Stimulated activated CD4-positive, alpha-beta T cell treated with anti-CD3 and anti-CD28 coated beads, TNF-alpha, amount 100 ng/mL, for 24 hours (primary cell): ENCODE measurements around the gene MRO.
"Not testable (repeated sequence)": the region's sequence is repeated elsewhere in the genome, so short reads cannot be mapped to it uniquely, and the experiment has no call there.

Experiments
- DNase-seq, 3 experiments: peaks; one replicate each; pipeline ENCODE4 v3.0.0-alpha.2; 2020; ENCODE audit warnings: low read depth in 3 of 3

MRO gene

DNA sequence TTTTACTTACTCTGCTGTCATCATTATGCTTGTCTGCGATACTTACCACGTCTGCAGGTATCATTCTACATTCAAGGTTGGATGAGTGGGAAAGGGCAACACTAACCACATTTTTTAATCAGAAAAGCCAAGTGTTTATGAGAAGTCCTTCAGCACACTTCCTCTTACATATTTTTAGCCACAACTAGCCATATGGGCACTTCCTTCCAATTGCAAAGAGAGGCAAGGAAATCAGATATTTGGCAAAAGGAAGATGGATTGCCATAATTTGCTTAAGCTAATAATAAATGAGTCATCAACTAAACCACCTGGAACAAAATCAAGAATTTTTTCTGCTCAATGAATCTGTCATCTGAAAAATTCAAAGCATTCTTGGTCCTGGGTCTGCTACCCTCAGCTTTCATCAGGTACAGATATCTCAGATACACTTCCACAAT lies 16.7 kb upstream of the MRO start:
- no peak for DNase-seq

DNA sequence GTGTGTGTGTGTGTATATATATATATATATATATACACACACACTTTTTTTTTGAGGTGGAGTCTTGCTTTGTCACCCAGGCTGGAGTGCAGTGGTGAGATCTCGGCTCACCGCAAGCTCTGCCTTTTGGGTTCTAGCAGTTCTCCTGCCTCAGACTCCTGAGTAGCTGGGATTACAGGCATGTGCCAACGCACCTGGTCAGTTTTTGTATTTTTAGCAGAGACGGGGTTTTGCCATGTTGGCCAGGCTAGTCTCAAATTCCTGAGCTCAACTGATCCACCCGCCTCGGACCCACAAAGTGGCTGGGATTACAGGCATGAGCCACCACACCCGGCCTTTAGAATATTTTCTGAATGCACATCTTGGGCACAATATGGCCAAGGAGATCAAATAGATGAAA lies 13.7 kb upstream of the MRO start:
- not testable (repeated sequence) for DNase-seq

DNA sequence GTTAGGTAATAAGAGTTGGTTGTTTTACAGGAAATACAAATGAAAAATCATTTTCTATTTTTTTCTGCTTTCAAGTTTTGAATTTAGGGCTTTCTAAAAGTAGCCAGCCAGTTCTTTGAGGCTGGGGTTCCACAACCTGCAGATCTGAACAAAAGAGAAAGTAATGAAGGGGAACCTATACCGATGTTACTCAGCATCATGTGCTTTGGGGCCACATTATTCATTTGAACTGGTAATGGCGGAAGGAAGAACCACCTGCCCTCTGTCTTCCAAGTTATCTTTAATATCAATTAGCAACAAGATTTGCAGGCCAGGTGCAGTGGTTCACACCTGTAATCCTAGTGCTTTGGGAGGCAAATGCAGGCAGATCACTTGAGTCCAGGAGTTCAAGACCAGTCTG lies 12.9 kb upstream of the MRO start:
- DNase-seq: no peak

DNA sequence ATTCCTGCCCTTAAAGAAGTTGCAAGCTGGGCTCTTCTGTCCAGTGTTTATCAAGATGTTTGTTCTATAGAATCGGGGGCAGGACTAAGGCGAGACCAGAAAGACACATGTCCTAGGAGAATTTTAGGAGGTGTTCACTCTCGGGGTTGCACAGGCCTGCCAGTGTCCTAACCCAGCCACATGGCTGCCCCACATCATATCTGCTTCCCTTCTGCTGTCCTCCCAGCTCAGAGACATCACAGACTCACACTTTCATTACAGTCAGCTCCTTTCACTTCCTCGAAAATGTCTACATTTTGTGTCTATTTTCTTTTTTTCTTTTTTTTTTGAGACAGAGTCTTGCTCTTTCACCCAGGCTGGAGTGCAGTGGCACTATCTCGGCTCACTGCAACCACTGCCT lies 10.7 kb upstream of the MRO start:
- no peak for DNase-seq

DNA sequence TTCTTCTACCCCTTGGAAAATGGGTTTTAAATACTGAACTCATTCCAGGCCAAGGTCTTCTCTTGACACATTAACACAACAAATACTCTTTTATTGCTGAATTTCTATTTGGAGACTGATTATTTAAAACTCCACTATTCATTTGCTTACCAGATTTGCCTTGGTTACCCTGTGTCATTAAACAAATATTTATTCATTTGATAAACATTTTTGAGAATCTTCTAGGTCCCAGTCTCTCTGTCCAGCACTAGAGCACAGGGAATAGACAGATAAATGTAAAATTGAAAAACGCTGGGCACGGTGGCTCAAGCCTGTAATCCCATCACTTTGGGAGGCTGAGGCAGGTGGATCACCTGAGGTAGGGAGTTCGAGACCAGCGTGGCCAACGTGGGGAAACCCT lies 9.8 kb upstream of the MRO start:
- no peak for DNase-seq

DNA sequence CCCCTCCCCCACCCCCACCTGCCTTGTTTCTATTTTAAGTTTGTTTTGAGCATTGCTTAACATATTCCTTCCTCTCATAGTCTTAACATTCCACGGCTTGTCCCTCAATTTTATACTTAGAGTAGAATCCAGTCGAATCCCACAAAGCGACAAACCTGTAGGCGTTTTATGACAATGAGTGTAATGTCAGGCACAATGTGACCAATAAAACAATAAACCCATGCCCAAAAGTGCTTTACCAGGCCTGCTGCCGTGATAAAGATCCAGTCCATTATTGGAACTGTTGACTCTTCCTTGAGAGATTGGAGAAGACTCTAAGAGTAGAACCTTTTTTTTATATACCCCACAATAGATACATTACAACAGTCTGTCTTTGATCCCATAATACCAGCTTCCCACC lies 6.2 kb upstream of the MRO start:
- DNase-seq: no peak

DNA sequence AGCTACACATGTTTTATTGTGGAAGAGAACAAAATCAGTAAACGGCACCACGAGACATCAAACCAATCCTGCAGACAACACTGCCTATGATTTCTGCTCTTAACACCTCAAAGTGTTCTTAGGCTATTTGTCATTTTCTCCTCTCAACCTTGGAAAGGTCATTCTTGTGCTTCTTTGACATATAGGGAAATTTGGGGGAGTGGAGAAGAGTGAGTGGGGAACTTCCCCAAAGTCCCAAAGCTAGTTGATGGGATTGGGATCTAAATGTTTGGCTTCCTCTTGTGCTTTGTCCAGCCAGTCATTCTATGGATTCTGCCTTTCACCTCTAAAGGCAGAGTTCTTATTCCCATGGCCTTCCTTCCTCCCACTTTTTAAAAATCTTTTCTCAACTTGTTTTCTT lies 5.8 kb upstream of the MRO start:
- DNase-seq: no peak

DNA sequence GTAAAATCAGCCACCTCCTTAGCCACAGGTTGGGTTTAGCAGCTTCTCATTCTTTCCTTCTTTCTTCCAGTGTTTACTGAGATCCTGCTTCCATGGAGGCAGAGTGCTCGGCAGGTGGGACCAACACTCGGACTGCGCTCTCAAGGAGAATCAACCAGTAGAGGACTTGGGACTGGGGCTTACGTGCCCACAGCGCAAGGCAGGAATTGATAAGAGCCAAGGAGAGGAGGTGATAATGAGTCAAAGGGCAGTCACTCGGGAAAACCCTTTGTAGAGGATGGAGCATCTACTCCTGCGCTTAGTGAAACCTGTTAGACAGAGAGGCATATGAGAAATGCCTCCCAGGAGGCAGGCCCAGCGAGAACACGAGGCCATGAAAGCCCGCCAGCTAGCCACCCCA lies 2.9 kb upstream of the MRO start:
- DNase-seq: no peak

DNA sequence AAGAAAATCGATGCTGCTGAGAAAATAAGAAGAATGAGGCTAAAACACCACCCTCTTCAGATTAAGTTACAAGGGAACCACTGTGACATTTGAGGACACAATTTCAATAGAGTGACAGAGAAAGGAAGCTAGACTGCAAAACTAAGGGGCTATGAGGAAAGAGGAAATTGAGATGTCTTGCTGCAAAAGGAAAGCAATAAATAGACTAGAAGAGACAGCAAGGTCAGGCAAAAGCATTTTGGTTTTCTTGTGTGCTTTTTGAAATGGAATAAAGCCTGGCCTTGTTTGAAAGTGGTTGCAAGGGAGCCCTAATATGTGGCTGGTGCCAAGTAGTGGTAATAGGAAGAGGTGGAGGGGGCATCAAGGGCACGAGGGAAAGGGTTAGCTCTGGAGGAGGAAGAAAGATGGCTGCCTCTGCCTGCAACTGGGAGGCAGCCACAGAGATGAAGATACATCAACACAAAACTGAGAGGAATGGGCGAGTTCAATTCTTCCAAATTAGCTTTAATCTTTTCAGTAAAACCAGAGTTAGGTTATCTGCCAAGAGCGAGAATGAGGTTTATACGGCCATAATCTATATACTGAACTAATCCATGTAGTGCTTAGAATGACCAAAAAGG lies 1.2 kb upstream of the MRO start:
- no peak for DNase-seq

DNA sequence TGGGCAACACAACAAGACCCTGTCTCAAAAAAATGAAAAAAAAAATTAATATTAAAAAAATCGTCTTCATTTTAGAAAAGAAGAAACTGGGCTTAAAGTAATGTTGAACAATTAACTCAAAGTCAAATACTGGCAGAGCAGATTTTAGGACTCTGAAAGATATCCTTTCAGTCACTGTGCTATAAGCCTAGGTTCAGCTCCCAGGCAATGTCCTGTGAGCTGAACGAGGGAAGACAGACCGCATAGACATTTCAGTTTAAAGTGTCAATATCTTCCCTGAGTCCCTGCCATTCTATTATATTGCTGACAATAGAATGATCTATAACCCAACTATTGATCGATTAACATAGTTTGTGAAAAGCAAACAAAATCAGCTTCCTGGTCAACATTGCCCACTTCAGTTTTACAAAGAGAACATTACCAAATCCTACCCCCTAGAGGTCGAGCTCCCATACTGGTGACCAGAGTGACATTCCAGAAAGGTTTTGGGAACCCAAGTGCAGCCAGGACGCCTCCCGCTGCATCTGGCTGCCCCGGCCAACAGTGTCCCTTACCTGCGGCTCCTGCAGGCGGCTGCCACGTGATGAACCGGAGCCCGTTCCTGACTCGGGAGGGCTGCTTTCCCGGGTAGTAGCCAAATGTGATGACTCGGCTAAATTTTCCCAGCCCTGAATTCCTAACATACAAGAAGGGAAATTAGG lies 639 bp downstream of the MRO start:
- no peak for DNase-seq

DNA sequence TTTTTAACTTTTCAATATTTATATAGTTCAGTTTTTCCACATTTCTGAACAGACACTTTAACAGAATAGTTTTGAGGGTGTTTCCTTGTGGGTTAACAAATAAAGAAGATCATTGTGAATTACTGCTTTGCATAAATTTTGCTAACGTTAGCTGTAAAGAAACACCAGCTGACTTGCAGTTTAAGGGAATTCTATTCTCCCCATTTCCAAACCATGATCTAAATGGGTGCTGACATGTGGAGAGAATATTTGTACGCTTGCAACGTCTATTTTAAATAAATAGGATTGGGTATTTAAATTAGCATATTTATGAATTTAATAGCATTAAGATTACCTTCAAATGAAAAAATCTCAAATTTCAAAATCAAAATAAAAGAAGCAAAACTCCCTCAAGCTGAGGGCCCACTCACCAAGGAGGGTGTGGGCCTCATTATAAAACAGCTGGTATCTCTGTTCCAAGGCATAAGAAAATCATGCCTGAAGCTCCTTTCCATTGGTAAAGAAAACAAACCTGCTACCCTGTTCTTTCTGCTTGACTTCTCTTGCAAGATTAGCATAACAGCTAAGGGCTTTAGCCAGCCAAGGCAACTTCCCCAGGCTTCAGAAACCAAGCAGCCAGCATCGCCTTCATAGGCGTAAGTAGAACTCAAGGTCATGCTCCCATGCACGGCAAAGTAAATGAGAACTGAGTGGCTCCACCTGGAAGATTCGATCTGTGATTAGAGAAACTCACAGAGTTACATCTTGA lies 3.2 kb downstream of the MRO start:
- no peak for DNase-seq

DNA sequence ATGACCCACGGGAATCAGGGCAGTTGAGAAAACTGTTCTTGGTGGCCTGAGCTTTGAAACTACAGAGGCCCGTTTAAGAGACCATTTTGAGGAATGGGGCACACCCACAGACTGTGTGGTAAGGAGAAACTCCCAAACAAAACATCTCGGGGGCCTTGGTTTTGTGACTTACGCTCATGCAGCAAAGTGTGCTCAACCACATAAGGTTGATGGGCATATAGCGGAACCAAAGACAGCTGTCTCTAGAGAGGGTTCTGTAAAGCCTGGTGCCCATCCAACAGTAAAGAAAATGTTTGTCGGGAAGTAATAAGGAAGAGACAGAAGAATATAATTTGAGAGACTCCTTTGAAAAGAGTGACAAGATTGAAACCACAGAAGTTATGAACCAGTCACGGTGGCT lies 5.4 kb downstream of the MRO start:
- DNase-seq: no peak

DNA sequence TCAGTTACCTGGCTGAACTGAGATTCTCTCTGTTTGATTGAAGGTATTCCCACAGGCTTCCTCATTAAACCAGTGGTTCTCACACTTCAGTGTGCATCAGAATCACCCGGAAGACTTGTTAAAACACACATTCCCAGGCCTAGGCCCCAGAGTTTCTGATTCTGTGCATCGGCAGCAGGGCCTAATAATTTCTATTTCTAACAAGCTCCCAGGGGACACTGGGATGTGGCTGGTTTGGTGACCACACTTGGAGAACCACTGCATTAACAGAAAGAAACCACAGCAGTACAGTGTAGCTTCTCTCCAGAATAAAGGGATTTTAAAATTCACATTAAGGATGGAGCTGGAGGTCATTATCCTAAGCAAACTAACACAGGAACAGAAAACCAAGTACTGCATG lies 6.5 kb downstream of the MRO start:
- DNase-seq: no peak

DNA sequence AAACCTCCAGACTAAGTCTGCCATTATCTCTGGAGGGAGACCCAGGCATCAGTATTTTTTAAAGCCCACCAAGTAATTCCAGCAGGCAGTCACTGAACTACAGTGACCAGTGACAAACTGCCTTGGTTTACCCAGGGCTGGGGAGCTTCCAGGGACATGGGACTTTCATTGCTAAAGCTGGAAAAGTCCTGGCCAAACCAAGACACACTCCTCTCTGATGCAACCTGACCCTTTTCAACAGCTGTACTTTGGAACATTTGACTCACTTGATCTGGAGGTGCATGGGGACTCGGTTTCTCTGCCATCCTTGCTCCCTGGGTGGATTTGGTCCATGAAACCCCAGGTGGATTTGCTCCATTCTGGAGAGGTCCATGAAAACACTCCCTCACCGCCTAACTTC lies 7.0 kb downstream of the MRO start:
- no peak for DNase-seq

DNA sequence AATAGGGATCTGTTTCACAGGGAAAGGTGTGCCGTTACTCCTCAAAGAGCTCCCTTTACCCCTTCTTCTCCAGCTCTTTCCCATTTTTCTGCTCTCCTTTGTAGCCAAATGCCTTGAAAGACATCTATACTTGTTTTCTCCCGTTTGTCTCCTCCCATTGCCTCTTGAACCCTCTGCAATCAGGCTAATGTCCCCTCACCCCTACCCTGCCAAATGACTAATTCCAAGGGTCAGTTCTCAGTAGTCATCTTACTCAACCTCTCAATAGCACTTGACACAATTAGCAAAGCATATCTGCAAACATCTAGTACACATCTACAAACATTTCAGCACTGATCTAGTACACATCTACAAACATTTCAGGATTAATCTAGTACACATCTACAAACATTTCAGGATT lies 12.6 kb downstream of the MRO start:
- no peak for DNase-seq

DNA sequence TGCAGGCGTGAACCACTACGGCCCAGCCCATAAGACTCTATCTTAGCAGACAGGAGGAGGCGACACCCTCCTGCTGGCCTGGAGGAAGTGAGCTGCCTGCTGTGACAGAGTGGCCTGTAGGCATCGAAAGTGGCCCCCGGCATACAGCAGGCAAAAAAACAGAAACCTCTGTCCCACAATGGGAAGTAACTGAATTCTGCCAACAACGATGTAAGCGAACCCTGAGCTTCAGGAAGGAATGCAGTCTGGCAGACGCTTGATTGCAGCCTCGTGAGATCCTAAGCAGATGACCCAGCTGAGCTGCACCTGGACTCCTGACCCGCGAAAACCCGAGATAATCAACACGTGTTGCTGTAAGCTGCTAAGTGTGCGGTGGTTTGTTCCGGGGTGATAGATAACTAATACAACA lies 13.6 kb downstream of the MRO start:
- DNase-seq: no peak

DNA sequence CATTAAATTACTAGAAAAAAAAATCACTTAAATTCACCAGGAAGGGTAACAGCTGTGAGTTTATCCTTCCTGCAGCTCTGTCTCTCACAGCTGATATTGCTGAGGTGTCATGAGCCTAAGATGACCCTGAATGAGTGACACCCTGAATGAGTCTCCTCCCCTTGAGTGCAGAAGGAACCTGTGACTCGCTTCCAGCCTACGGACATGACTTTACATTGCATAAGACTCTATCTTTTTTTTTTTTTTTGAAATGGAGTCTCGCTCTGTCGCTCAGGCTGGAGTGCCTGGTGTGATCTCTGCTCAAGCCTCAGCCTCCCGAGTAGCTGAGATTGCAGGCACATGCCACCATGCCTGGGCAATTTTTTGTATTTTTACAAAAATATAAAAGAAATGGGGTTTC lies 14.1 kb downstream of the MRO start:
- DNase-seq: peak in 1 of 3 experiments; percentile 7

DNA sequence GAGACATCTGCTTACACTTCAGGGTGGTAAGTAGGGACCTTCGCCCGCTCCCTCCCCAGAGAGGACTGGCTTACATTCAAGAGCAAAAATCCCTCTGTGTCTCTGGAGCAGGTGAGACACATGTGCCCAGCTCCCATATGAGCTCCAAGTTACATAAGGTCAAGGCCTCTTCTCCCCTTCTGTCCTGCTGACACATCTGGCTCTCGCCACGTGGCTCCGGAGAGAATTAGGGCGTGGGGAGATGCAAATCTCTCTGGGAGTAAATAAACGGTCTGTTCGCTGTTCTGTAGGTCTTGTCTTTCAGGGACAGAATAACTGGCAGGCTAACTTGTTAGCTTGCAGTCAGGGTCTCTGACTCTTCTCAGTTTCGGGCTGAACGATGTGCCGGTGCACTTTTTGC lies 16.2 kb downstream of the MRO start:
- DNase-seq: no peak

DNA sequence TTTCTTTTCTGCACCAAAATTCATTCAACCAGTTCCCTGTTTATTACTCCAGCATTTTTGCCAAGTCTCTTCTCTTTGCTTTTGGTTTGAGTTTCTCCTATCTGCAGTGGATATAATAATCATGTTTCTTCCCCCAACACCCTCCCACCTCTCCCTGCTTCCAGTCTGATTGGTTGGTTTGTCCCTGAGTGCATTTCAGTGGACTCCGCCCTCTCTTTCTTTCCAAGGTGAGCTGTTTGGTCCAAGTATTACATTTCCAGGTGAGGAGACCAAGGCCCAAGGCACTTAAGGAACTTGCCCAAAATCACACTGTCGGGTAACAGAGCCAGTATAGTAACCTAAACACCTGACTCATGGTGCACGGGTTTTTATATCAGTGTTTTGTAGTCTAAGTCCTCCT lies 17.7 kb downstream of the MRO start:
- DNase-seq: no peak

DNA sequence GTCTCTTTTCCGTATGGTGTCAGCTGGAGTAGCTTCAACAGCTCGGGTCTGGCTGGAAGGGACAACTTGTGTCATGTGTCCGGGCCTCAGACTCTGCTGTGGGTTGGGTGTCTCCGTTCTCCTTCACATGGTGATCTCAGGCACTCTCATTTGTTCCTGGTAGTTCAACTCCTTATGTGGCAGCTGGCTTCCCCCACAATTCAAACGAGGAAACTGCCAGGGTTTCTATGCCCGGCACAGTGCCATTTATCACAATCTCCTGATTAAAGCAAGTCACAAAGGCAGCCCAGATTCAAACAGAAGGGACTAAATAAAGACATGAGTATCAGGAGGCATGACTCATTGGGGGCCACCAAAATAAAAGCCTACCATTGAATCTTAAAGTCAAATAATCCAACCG lies 22.7 kb downstream of the MRO start:
- no peak for DNase-seq

DNA sequence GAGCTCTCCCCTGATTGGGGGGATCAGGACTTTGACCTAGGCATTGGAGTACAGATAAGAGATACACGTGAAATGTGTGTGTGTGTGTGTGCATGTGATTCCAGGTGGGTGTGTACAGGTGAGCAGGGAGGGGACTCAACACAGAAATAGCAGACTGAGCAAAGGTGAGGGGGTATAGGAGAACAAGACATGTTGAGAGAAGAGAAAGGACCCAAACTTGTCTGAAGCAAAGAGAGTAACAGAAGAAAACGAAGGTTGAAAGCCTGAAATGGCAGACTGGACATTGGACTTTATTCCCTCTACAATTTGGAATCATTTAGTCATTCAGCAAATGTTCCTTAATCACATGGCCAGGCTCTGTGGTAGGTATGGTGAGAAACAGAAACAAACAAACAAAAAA lies 23.3 kb downstream of the MRO start:
- DNase-seq: no peak

DNA sequence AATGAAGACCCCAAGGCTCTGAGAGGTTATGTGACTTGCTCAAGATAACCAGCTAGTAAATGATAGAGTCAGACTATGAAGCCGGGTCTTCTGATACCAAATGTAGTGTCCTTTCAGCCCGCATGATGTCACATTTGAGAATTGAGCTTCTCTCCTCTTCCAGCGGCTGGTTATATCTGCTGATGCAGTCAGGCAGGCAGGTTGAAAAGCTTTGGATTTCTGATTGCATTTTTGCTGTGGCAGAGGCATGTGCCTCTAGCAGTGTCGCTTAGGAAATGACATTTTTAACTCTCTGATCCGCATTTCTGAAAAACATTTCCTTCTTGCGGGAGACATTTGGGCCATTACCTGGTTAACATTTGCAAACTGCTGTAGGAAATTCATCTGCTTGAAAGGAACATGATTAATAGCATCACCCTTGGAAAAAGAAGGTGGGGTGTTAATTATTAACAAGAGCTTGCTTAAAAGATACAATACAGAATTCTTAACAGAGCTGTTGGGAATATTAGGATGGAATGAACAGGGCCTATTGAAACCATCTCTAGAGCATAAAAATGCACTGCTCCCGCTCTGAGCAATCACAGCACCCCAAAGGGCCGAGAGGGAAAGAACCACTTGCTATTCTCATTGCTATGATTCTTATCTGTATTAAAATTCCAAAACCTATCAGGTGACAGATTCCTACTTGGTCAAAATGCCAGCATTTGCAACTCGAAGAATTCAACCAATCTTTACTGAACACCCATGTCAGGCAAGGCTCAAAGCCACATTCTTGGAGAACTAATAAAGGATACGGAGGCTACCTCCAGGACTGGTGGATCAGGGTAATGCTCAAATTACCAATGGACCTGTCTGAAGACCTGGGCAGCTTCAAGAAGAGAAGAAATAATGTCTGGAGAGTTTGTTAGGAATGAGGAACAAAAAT lies 25.9 kb downstream of the MRO start:
- DNase-seq: no peak
